K562 (cell line): Measurements from ENCODE around the gene MINDY4.

Experiments used
- CBX2 ChIP-seq: fragments of 200-600 bp; sonication (generic); IDR thresholded peaks from one replicate; pipeline ENCODE4 v1.6.1; 2012; ENCODE audit warnings: mild to moderate bottlenecking, low read length, inconsistent platforms; ENCODE audit not compliant: insufficient read depth, poor library complexity, severe bottlenecking
- CREB1 ChIP-seq, 2 experiments: sonication (generic) in 1 of 2; formaldehyde crosslinking in 1 of 2; IDR thresholded peaks; 2 replicates each; pipeline versions ENCODE4 v1.6.1 to v1.8.0; 2012 to 2022; ENCODE audit warnings: inconsistent platforms in 1 of 2, mild to moderate bottlenecking in 1 of 2, missing genetic modification reagents in 1 of 2, moderate library complexity in 1 of 2
- EP300 ChIP-seq: IDR thresholded peaks from 2 replicates; pipeline ENCODE4 v1.6.1; 2012; ENCODE audit warnings: low read length, improper control_type of control experiment
- ETV5 ChIP-seq: sonication (generic); formaldehyde crosslinking; IDR thresholded peaks from 2 replicates; pipeline ENCODE4 v1.4.0; 2020; ENCODE audit warnings: low read depth, mild to moderate bottlenecking, missing genetic modification reagents
- EZH2 ChIP-seq: IDR thresholded peaks from 2 replicates; pipeline ENCODE4 v1.6.1; 2012; ENCODE audit warnings: low read depth, mild to moderate bottlenecking, inconsistent platforms, low read length, borderline replicate concordance
- JUND ChIP-seq, 2 experiments: IDR thresholded peaks; 2 replicates in 1 of 2; 3 replicates in 1 of 2; pipeline ENCODE4 v1.6.1; 2011; ENCODE audit warnings: borderline replicate concordance in 2 of 2, low read depth in 2 of 2, low read length in 2 of 2, improper control_type of control experiment in 1 of 2, missing biosample characterization in 1 of 2, missing genetic modification characterization in 1 of 2, missing genetic modification reagents in 1 of 2
- POLR2A ChIP-seq: fragments of 450-650 bp; conservative IDR thresholded peaks from 2 replicates; pipeline ENCODE4 v1.6.1; 2016
- TF ChIP-seq, protein P1 (sequence below), 2 experiments: fragments of 450-650 bp in 1 of 2; sonication (generic) in 1 of 2; formaldehyde crosslinking in 1 of 2; IDR thresholded peaks in 1 of 2; conservative IDR thresholded peaks in 1 of 2; 2 replicates each; pipeline versions ENCODE4 v1.6.1 to v1.8.1; 2016 to 2023; ENCODE audit warnings: mild to moderate bottlenecking in 2 of 2, moderate library complexity in 2 of 2, inconsistent platforms in 1 of 2, missing genetic modification reagents in 1 of 2
- TF ChIP-seq, protein P2 (sequence below), 3 experiments: IDR thresholded peaks in 2 of 3; conservative IDR thresholded peaks in 1 of 3; 2 replicates each; pipeline ENCODE4 v1.5.1; 2011 to 2012; ENCODE audit warnings: low read length in 3 of 3, mild to moderate bottlenecking in 3 of 3, control low read depth in 2 of 3, improper control_type of control experiment in 1 of 3, inconsistent platforms in 1 of 3, low read depth in 1 of 3, mixed read lengths in 1 of 3, moderate library complexity in 1 of 3; ENCODE audit not compliant: insufficient read depth in 2 of 3
- TF ChIP-seq, protein P3 (sequence below): sonication (generic); formaldehyde crosslinking; IDR thresholded peaks from 2 replicates; pipeline ENCODE4 v1.8.0; 2023; ENCODE audit warnings: mild to moderate bottlenecking, missing genetic modification reagents
- TF ChIP-seq, protein P4 (sequence below): IDR thresholded peaks from 3 replicates; pipeline ENCODE4 v1.6.1; 2011; ENCODE audit warnings: borderline replicate concordance, mild to moderate bottlenecking, moderate library complexity; ENCODE audit not compliant: insufficient read length; ENCODE audit errors: extremely low read depth

DNA sequence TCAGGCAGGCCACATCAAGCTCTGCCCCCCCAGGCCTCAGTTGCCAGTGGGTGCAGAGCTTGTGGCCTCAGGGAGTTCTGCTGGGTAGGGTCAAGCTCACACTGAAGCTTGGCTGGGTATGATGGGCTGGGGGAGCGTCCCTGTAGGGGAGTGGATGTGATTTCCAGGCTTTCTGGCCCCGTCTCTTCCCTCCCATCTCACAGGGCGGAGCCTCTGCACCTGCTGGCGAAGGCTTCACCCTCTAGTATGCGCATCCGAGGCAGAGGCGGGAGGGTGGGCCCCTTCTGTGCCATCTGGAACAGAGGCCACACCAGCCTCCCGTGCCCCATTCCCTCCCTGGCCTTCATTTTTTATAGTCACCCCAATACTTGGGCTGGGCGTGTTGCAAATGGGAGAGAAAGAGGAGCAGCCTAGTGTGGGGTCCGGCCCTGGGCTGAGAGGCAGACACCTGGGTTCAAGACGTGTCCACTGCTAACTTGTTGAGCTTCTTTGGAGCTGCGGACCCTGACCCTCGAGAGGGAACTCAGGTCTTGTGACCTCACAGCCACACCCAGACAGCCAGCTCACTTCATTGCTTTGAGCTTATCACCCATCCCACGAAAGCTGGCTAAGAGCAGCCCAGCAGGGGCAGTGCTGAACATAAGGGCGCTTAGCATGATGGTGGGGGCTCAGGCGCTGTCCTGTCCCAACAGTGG, 142.8 kb downstream of the MINDY4 start:
- TF ChIP-seq, protein P1, sequence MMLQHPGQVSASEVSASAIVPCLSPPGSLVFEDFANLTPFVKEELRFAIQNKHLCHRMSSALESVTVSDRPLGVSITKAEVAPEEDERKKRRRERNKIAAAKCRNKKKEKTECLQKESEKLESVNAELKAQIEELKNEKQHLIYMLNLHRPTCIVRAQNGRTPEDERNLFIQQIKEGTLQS (IDR thresholded peaks at IDR 0.05): no peak
- TF ChIP-seq, protein P1 (CRISPR knock-in tag; conservative IDR thresholded peaks at IDR 0.05): no peak
- no peak for TF ChIP-seq ETV5 (CRISPR knock-in tag)
- TF ChIP-seq EZH2: no peak
- TF ChIP-seq, protein P2, sequence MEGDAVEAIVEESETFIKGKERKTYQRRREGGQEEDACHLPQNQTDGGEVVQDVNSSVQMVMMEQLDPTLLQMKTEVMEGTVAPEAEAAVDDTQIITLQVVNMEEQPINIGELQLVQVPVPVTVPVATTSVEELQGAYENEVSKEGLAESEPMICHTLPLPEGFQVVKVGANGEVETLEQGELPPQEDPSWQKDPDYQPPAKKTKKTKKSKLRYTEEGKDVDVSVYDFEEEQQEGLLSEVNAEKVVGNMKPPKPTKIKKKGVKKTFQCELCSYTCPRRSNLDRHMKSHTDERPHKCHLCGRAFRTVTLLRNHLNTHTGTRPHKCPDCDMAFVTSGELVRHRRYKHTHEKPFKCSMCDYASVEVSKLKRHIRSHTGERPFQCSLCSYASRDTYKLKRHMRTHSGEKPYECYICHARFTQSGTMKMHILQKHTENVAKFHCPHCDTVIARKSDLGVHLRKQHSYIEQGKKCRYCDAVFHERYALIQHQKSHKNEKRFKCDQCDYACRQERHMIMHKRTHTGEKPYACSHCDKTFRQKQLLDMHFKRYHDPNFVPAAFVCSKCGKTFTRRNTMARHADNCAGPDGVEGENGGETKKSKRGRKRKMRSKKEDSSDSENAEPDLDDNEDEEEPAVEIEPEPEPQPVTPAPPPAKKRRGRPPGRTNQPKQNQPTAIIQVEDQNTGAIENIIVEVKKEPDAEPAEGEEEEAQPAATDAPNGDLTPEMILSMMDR (IDR thresholded peaks at IDR 0.05 in 2 of 3, conservative IDR thresholded peaks at IDR 0.05 in 1 of 3; ENCODE audit: insufficient read depth in 2 of 3, low read depth in 1 of 3, low read length in 3 of 3): peak; percentile 30 to 45 (median 35); a peak in 4 of 6 replicates
- no peak for TF ChIP-seq EP300
- TF ChIP-seq, protein P3, sequence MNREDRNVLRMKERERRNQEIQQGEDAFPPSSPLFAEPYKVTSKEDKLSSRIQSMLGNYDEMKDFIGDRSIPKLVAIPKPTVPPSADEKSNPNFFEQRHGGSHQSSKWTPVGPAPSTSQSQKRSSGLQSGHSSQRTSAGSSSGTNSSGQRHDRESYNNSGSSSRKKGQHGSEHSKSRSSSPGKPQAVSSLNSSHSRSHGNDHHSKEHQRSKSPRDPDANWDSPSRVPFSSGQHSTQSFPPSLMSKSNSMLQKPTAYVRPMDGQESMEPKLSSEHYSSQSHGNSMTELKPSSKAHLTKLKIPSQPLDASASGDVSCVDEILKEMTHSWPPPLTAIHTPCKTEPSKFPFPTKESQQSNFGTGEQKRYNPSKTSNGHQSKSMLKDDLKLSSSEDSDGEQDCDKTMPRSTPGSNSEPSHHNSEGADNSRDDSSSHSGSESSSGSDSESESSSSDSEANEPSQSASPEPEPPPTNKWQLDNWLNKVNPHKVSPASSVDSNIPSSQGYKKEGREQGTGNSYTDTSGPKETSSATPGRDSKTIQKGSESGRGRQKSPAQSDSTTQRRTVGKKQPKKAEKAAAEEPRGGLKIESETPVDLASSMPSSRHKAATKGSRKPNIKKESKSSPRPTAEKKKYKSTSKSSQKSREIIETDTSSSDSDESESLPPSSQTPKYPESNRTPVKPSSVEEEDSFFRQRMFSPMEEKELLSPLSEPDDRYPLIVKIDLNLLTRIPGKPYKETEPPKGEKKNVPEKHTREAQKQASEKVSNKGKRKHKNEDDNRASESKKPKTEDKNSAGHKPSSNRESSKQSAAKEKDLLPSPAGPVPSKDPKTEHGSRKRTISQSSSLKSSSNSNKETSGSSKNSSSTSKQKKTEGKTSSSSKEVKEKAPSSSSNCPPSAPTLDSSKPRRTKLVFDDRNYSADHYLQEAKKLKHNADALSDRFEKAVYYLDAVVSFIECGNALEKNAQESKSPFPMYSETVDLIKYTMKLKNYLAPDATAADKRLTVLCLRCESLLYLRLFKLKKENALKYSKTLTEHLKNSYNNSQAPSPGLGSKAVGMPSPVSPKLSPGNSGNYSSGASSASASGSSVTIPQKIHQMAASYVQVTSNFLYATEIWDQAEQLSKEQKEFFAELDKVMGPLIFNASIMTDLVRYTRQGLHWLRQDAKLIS (CRISPR knock-in tag): no peak
- no peak for TF ChIP-seq CBX2
- TF ChIP-seq, protein P4, sequence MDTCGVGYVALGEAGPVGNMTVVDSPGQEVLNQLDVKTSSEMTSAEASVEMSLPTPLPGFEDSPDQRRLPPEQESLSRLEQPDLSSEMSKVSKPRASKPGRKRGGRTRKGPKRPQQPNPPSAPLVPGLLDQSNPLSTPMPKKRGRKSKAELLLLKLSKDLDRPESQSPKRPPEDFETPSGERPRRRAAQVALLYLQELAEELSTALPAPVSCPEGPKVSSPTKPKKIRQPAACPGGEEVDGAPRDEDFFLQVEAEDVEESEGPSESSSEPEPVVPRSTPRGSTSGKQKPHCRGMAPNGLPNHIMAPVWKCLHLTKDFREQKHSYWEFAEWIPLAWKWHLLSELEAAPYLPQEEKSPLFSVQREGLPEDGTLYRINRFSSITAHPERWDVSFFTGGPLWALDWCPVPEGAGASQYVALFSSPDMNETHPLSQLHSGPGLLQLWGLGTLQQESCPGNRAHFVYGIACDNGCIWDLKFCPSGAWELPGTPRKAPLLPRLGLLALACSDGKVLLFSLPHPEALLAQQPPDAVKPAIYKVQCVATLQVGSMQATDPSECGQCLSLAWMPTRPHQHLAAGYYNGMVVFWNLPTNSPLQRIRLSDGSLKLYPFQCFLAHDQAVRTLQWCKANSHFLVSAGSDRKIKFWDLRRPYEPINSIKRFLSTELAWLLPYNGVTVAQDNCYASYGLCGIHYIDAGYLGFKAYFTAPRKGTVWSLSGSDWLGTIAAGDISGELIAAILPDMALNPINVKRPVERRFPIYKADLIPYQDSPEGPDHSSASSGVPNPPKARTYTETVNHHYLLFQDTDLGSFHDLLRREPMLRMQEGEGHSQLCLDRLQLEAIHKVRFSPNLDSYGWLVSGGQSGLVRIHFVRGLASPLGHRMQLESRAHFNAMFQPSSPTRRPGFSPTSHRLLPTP: no peak
- no peak for TF ChIP-seq JUND (IDR thresholded peaks at IDR 0.05; ENCODE audit: borderline replicate concordance, low read depth, low read length)
- no peak; the same call in 2 of the 3 replicates for TF ChIP-seq JUND (tag; IDR thresholded peaks at IDR 0.05; ENCODE audit: borderline replicate concordance, low read depth, low read length)
- TF ChIP-seq CREB1 (IDR thresholded peaks at IDR 0.05): no peak
- TF ChIP-seq CREB1 (CRISPR knock-in tag; IDR thresholded peaks at IDR 0.05): no peak
- no peak for TF ChIP-seq POLR2A
